Stimulated activated naive CD4-positive, alpha-beta T cell treated with Interleukin-2 at 50 U/mL for 16 hours (primary cell): ENCODE data around the gene TGFBRAP1.

Source experiments
- DNase-seq: peaks from one replicate; lab custom pipeline; 2025; lab: John Stamatoyannopoulos, UW

Gene TGFBRAP1

GRCh38 chr2:105329561-105330495, at the start of gene TGFBRAP1:
Gene TGFBRAP1, minus strand, starts transcription at chr2:105329735. Its CDS starts 21,434 bp downstream, at chr2:105308301.
- peak; percentile 33 for DNase-seq

GRCh38 chr2:105378921-105379383, 49.4 kb upstream of the TGFBRAP1 start:
- DNase-seq: no peak

- no peak for DNase-seq
These were observed 48.8 kb upstream of the TGFBRAP1 start for GRCh38 chr2:105378276-105378840.

GRCh38 chr2:105377871-105378270, 48.3 kb upstream of the TGFBRAP1 start:
- DNase-seq: no peak

- DNase-seq: no peak
These were observed 47.3 kb upstream of the TGFBRAP1 start for GRCh38 chr2:105376789-105377240.

GRCh38 chr2:105376010-105376409, 46.5 kb upstream of the TGFBRAP1 start:
- DNase-seq: no peak

GRCh38 chr2:105375001-105375561, 45.5 kb upstream of the TGFBRAP1 start:
- DNase-seq: no peak

GRCh38 chr2:105373895-105374401, 44.4 kb upstream of the TGFBRAP1 start:
- DNase-seq: no peak

- no peak for DNase-seq
These were observed 43.8 kb upstream of the TGFBRAP1 start for GRCh38 chr2:105373344-105373781.

- no peak for DNase-seq
These were observed 42.3 kb upstream of the TGFBRAP1 start for GRCh38 chr2:105371810-105372209.

GRCh38 chr2:105371156-105371555, 41.6 kb upstream of the TGFBRAP1 start:
- no peak for DNase-seq

GRCh38 chr2:105369777-105370690, 40.5 kb upstream of the TGFBRAP1 start:
- DNase-seq: peak; percentile 81

GRCh38 chr2:105368759-105369408, 39.3 kb upstream of the TGFBRAP1 start:
- no peak for DNase-seq

- DNase-seq: no peak
These were observed 35.7 kb upstream of the TGFBRAP1 start for GRCh38 chr2:105365206-105365605.

- no peak for DNase-seq
These were observed 35.1 kb upstream of the TGFBRAP1 start for GRCh38 chr2:105364436-105365139.

- DNase-seq: no peak
These were observed 33.5 kb upstream of the TGFBRAP1 start for GRCh38 chr2:105362862-105363591.

GRCh38 chr2:105361102-105361889, 31.8 kb upstream of the TGFBRAP1 start:
- no peak for DNase-seq

GRCh38 chr2:105358593-105358992, 29.1 kb upstream of the TGFBRAP1 start:
- no peak for DNase-seq

GRCh38 chr2:105357122-105357521, 27.6 kb upstream of the TGFBRAP1 start:
- DNase-seq: no peak
